GM12892 (cell line): ENCODE measurements around the gene IQCE.

ENCODE experiments used
- POLR2A ChIP-seq: IDR thresholded peaks from 2 replicates; pipeline ENCODE4 v1.6.1; 2011; ENCODE audit warnings: low read depth, low read length, control low read depth
- POLR2AphosphoS5 ChIP-seq: IDR thresholded peaks from 2 replicates; pipeline ENCODE4 v1.6.1; 2011; ENCODE audit warnings: low read depth, low read length, control low read depth
- TAF1 ChIP-seq: IDR thresholded peaks from 2 replicates; pipeline ENCODE4 v1.6.1; 2011; ENCODE audit warnings: low read depth, mild to moderate bottlenecking, control low read depth, low read length, borderline replicate concordance

DNA sequence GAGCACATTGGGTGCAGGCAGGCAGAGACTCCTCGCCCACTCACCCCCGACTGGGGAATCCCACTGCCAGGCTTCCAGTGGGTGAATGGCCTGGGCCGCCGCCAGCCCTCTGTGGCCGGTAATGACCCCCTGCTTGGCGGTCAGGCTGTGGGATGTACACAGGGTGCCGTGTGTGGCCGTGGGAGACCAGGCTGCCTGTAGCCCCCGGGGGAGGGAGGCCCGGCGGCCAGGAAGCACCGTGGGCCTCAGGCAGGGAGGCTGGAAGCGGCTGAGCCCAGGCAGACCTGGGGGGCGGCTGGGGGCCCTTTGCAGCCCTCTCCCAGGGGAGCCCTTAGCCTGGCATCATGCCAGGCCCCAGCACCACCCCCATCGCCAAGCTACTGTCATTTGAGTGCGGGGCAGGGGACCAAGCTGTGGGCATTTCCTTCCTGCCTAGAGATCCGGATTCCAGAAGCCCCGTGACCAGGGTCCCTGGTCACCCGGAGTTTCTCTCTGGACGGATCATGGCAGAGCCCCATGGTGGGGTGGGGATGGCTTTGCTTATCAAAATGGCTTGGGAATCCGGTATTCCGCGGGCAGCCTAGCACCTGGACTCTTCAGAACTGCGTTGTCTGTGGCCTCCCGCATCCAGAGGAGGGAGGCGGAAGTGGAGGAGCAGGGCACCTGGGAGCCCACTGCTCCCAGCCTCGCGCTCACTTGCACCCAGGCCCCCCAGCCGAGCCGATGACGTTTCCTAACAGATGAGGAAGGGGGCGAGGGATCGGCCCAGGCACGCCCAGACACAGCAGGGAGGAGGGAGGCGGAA, 74.2 kb downstream of the IQCE start:
- TF ChIP-seq POLR2AphosphoS5 (no peak), TAF1 (no peak), POLR2A (no peak)
